ENCODE measurements around the gene ADRA2B.
"Not testable (repeated sequence)": the region's sequence is repeated elsewhere in the genome, so short reads cannot be mapped to it uniquely, and the experiment has no call there.

ADRA2B gene

DNA sequence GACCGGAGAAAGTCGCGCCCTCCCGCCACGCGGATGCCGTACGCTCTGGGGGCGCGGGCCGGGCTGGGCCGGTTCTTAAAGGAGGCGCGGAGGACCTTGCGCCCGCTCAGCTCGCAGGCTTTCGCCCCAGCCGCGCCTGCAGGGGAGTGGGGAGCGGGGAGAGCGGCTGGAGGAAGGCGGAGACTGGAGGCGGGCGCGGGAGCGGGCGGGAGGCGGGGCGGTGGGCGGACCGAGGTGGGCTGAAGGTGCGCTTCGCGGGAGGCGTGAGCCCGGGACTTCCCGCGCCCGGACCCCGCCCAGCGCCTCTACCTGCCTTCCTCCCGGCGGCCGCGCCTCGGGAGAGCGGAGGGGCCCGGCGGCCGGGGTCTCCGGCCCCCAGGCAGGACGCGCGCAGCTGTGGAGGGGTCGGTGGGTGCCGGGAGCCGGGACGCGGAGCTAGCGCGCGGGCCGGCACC, at the start of gene ADRA2B:
Gene ADRA2B, minus strand, starts transcription at position 148 of the 455 bp plus-strand sequence. CDS start 422 bp downstream, outside the sequence.
- DNase-seq (ENCODE audit: low read depth, low spot score), result no peak

DNA sequence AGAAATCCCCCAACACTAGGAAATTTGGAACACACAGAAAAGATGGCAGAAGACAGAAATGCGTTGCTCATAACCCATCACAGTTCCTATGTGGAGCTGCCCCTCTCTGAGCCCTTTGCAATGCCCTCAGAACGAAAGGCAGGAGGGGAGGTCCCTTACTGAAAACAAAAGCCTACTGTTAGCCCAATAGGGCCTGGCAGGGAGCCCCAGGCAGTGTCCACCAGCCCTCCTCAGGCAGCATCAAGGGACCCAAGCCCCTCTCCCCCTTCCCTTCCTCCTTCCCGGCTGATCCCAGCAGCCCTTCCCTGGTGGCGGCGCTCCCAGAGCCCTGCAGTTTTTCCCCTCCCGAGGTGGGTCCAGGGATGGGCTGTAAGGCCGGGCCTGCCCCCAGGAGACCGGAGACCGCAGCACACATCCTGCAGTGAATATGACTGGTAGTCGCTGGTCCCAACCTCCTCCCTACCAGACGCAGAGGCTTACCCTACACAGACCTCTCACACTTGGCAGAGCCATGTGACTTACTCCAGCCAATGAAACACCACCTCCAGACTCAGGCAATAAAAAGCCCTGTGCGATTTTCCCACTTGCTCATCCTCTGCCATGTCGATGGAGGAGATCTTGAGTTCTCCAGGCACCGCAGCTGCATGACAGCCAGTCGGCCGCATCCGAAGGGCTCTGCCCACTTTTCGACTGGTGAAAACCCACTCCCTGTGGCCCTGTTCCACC, 48.3 kb upstream of the ADRA2B start:
- no peak for DNase-seq (ENCODE audit: low read depth, low spot score)

DNA sequence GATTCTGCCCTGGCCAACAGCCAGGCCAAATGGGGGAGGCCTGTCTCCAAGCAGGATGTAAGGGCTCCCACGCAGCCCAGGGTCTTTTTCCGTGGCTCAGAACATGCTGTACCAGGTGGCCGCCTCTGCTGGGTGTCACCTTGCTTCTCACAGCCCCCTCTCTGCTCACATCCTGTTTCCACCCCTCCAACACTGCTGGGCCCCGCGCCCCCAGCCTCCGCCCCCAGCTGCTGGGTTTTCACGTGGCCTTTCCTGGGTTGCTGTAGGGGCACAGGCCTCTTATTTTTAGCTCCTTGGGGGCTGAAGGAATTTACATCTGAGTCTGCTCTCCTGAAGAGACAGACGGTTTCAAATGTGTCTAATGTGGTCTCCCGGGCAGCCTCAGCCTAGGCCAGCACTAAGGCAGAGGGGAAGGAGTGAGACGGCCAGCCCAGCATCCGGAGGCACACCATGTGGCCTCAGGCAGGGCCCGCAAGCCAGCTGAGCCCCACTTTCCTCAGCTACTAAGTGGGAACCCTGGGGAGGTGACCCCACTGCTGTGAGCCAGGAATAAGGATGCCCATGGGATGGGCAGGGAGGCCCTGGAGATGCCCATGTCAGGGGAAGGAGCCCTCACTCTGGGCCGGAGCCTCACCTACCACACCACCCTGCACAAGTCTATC, 47.5 kb upstream of the ADRA2B start:
- no peak for DNase-seq (ENCODE audit: low read depth, low spot score)

DNA sequence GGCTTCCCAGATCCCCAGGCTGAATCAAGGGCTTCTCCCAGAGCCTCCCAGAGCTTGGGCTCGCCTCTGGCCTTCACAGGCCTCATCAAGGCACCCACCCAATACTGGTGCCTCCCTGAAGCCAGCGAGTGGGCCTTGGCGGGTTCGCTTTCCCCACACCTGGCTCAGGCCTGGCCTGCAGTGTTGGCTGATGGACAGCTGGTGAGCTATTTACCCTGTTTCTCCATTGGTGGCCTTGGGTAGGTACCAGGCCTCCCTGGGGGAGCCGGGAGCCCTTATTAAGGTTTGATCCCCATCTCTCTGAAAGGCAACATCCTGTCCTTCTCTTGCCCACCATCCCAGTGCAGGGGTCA, 47.0 kb upstream of the ADRA2B start:
- DNase-seq (ENCODE audit: low read depth, low spot score), result no peak

DNA sequence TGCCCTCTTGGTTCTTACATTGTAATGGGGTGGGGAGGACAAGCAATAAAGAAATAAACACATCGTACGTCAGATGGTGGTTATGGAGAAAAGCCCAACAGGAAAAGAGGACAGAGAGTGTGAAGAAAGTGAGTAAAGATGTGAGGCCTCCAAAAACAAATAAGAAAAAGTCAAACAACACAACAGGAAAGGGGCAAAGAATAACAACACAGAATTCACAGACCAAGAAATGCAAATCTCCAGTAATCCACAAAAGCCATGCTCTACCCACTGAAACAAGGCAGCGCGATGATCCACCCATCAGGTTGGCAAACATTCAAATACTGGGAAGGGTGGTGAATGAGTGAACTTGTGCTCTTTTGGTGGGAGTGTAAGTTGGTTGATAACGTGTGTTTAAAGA, 45.5 kb upstream of the ADRA2B start:
- no peak for DNase-seq (ENCODE audit: low read depth, low spot score)

DNA sequence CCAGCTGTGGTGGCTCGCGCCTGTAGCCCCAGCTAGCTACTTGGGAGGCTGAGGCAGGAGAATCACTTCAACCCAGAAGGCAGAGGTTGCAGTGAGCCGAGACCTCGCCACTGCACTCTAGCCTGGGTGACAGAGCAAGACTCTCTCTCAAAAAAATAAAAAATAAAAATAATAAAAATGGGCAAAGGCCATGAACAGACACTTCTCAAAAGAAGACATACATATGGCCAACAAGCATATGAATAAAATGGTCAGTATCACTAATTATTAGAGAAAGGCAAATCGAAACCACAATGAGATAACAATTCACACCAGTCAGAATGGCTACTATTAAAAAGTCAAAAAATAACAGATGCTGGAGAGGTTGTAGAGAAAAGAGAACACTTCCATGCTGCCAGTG, 44.0 kb upstream of the ADRA2B start:
- DNase-seq (ENCODE audit: low read depth, low spot score), result not testable (repeated sequence)

DNA sequence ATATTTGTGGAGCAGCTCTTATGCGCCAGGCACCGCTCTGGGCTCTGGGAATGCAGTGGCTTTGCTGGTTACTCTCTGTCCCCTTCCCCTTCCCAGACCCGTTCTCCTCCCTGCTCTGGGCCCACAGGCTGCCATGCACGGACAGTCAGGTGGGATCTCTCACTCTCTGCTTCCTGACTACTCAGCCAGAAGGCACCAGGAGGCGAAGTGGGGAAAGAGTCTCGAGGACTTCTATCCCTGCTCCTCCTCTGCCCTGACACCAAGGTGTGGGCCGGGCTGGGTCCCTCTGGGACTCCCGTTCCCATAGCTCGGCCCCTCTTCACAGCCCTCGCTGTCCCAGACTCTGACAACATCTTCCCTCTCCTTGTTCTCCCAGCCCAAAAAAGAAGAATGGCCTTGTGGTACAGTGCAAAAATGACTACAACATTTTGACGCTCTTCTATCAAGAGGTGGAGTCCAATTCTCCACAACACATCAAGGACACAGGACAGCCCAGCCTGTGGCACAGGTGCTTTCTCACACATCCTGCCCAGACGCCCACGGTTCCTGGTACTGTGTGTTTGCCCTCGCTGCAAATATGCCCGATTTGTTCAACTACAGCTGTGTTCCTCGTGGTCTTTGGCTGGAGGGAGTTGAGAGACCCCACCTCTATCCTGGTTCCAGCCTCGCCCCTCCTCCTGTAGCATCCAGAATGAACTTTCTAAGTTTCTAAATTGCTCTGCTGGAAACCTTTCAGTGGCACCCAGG, 42.9 kb upstream of the ADRA2B start:
- no peak for DNase-seq (ENCODE audit: low read depth, low spot score)

DNA sequence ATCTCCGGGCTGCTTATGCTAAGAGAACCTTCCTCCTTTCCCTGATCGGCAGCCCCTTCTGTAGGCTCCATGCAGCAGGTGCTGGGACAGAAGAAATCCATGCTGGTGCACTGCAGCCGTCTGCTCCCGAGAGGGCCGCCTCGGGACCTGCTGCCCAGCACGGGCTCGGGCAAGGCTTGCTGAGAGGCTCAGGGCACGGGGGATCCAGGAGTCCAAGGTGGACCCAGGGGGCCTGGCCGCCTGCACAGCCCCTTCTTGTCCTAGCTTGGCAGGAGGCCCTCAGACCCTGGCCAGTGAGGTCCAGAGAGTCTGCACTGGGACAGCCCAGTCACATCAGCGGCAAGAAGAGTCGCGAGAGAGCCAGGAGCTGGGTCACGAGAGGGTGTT, 42.2 kb upstream of the ADRA2B start:
- DNase-seq (ENCODE audit: low read depth, low spot score), result no peak

DNA sequence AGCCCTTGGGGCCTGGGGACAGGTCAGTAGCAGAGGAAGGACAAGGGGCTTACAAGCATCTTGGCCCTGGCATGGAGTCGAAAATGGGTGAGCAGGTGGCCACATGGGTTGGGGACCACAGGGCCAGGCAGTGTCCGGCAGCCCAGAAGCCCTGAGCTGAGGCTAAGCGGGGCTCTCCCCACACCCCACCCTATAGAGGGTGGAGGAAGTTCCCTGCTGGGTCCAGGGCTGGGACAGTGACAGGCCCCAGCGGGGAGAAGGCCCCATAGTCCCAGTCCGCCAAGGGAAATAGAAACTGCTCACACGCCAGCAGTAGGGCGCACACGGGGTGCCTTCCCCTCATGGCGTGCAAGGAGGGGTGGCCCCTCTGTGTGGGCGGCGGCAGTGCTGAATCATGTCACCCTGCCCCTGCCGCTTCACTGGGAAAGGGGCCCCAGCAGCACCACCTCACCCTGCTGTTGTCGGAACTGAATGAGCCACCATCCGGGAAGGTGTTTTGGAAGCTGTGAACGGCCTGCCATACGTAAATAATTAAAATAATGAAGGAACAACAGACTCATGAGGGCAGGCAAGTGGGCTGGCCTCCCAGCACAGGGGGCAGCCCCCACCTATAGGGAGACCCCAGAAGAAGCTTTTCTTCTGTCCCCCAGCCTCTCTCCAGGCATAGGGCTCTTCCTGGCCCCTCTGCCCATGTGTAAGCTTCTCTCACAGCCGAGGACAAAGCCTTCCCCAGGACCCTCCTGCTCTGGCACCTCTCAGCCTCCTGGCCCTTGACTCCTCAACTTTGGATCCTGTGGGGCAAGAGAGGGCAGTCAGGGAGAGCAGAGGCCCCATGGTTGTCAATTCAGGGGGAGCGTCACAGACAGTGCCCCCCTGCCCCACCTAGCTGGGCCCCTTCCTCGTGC, 41.5 kb upstream of the ADRA2B start:
- no peak for DNase-seq (ENCODE audit: low read depth, low spot score)

DNA sequence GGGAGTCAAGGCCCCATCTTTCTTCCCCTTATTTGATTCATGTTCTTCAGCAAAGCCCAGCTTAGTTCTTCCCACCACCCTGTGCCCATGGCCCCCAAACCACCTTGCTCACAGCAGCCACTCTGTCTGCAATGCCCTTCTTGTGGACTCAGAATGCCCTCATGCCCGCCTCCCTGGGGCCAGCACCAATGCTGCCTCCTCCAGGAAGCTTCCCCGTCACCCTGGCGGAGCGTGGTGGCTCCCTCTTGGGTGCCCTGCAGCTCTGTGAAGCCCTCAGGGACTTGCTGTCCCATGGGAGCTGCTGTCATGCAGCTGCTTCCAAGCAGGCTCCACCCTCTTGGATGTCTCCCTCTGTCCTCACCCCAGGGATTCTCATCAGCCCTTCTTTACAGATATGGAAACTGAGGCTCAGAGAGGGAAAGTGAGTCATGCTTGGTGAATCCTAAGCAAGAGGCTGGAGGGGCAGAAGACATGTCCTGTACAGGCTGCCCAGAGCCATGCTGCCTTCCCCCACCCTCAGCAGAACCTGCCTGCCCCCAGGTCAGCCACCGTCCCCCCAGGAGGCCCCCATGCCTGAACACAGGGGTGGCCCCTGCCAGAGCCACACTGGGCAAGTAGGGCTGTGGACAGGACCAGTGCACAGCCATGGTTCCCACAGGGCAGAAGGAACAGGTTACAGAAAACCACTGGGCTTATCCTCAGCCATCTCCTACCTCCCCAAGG, 40.7 kb upstream of the ADRA2B start:
- DNase-seq (ENCODE audit: low read depth, low spot score), result no peak

DNA sequence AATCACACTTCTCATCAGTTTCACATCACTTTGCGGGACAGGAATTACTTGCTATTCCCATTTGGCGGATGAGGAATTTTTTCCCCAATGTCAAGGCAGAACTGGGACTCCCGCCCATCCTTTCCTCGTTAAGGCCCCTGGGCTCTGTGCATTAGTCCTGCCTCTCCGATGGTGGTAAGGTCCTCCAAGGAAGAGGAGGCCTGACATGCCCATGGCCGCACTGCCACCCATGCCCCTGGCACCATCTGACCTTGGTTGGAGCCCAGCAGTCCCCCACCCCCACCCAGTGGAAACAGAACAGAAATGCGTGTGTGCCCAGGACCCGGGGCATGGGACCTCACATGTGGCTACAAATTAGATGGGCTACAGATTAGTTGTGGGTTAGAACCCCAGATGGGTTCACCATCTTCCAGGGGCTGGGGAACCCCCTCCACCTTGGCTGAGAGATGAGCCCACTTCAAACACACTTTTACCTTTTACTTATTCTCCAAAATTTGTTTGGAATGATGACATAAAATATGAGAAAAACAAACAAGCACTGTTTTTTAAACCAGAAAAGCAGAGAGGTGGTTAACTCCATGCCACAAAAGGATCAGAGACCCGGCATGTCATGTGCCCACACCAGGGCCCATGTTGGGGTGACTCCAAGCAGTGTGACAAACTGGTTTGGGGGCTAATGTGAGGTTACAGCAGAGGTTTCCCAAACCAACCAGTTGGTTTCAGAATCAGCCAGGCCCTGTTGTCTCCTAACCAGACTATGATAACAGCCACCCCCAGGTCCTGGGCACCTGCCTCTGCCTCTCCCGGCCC, 39.8 kb upstream of the ADRA2B start:
- no peak for DNase-seq (ENCODE audit: low read depth, low spot score)

DNA sequence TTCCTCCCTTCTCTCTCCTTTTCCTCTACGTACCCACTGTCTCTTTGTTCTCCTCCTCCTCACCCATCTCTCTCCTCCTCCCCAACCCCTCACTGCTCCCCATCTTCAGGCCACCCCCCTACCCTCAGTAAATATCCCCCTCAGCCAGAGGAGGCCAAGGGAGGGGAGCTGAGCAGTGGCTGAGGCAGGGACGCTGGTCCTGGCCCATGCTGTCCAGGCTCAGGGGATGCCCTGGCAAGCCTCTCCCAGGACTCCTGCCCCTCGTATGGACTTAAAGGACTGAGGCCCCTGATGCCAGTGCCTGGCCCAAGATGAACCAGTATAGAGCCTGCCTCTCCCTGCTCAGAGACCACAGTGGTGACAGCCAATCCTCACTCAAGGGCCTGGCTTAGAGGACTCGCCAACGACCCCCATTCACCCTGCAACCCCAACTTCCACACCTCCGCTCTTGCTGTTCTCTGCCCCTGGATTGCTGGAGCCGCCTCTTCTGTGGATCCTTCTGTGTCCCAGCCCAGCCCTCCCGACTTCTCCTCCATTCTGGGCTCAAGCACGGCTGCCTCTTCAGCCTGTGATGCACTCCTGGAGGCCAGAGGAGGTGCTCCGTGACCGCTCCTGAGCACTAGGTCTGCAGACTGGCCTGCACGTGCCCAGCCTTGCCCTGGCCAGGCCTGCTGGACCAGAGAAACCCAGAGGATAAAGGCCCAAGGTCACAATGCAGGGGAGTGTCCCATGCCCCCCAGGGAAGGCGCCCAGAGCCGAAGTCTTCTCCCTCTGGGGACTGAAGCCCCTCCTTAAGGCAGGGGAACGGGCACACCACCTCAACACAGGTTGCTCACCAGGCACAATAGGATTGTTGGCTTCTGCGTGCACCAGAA, 38.4 kb upstream of the ADRA2B start:
- DNase-seq (ENCODE audit: low read depth, low spot score), result no peak

DNA sequence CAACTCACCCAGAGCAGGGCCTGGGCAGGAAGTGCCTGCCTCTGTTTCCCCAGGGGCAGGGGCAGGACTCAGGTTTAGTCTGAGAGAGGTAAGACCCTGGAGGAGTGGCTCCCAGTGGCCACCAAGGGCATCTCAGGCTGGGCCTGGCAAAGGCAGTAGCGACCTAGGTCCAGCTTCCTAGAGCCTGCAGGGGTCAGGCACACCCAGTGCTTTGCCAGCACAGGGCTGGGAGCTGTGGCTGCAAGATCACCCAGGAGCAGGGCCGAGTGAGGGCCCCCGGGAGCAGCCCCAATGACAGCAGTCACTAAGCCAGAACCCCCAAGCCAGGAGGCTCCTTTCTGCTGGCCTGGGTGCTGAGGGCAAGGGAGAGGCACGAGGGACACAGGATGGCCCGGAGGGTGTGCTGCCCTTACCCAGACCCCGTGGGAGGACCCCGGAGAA, 37.6 kb upstream of the ADRA2B start:
- no peak for DNase-seq (ENCODE audit: low read depth, low spot score)

DNA sequence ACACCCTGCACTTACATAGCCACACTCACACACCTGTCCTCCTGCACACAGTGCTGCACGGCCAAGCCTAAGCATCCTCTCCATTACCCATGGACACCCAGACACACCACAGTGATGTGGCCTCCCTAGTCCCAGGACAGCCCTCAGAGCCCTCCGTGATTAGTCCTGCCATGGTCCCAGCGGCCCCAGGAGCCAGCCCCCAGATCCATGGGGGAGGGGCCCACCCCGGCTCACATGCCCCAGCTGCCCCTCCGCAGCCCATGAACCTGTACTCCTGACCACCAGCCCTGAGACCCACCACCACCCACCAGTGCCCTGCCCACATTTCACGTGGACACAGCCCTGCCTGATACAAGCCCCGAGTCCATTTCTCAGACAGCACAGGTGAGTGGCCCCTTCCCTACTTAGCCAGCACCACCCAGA, 36.9 kb upstream of the ADRA2B start:
- no peak for DNase-seq (ENCODE audit: low read depth, low spot score)

DNA sequence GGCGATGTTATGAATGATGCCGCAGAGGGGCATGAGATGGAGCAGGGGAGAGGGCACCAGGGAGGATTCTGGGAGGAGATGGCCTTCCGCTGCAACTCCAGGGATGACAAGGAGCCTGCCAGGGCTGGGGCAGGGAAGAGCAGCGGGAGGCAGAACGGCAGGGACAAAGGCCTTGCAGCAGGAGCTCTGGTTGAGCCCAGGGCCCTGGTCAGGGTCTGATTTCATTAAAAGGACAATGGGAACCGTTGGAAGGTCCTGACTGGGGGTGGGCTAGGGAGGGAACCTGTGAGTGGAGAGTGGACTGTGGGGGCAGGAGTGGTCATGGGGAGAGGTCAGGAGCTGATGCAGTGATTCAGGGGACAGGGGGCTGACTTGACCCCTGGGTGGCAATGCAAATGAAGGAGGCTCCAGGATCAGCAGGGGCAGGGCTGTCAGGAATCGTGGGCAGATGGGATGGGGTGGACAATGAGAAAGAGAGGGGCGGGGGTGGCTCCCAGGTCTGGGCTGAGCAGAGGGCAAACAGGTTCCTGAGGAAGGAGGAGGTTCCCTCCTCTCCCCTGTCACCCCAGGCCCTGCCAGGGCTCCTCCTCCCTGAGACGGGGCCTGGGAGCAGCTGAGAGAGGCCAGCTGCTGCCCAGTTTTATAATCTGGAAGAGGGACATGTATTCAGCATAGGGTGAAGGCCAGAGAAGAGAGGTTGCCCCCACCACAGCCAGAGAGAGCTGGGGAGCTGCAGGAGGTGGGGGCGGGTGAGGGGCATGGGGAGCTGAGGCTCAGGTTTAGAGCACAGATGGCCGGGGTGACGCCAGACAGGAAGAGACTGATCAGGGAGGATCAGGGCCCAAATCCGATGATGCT, 36.2 kb upstream of the ADRA2B start:
- no peak for DNase-seq (ENCODE audit: low read depth, low spot score)

DNA sequence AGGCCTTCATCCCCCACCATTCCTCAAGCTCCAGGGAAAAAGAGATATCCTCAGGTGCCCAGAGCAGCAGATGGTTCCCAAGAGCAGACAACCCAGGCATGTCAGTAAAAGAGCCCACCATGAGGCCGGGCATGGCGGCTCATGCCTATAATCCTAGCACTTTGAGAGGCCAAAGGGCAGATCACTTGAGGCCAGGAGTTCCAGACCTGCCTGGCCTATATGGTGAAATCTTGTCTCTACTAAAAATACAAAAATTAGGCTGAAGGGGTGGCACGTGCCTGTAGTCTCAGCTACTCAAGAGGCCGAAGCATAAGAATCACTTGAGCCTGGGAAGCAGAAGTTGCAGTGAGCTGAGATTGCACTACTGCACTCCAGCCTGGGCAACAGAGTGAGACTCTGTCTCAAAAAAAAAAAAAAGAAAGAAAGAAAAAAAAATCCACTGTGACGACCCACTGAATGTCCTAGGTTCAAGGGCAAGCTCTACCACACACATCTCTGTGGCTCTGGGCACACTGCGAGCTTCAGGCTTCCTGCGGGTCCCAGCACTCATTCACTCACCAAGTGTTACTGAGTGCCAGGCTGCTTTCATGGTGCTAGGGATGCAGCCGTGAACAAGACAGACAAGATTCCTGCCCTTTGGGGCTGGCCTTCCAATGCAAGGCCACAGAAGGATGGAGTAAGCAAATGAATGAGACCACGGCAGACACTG, 35.4 kb upstream of the ADRA2B start:
- no peak for DNase-seq (ENCODE audit: low read depth, low spot score)

DNA sequence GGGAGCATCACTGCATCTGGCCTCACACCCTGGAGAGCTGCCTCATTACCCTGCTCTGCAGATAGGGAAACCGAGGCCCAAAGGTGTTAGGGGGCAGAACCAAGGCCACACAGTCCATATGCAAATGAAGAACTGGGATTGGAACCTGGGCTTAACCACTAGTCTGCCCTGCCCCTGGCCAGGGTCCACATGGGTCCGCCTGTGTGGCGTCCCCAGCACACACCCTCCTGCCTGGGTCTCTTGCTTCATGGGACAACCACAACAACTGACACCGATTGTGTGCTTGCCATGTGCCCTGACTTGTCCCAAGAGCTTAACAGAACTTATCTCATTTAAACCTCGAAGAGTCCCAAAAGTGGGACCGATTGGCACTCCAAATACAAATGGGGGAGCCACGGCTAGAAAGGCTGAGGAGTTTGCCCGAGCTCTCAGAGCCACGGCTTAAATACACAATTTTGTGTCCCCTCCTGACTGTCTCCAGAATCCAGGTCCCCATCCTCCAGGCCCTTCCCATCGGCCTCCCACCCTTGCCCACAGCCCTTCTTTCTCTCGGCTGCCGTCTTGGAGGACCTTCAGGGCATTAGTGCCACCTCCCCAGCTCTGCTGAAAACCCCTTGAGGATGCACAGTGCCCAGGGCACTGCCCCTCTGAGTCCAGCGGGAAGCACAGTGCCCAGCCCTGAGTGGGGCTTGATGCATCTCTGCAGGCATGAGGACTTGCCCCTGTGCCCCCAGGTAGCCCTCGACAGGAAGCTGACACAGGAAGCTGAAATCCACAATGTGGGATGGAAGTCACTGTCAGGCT, 34.6 kb upstream of the ADRA2B start:
- no peak for DNase-seq (ENCODE audit: low read depth, low spot score)
